Upper lobe of left lung (tissue), 6 donors: ENCODE data around the gene RPS6KB1. TPM values are rescaled to one million over a fixed set of nuclear protein-coding genes. Genes with fewer than 3 reads are reported as not detected.
"Not testable (repeated sequence)": the region's sequence is repeated elsewhere in the genome, so short reads cannot be mapped to it uniquely, and the experiment has no call there.

ENCODE experiments used
- ATAC-seq, 2 donors: fragments of 200-7000 bp; cut with Tn5 transposase; one replicate each; pipeline ENCODE4 v1.9.1; 2022; ENCODE audit warnings: mild to moderate bottlenecking in 2 of 2, moderate library complexity in 2 of 2; ENCODE audit not compliant: low FRiP score in 2 of 2
- DNase-seq, 2 donors: peaks; one replicate each; pipeline ENCODE4 v3.0.0-alpha.2; 2019 to 2020
- H3K27ac ChIP-seq, 4 donors: fragments of 200-600 bp; sonication (generic); one replicate each; pipeline ENCODE4 v1.5.1; 2016 to 2019
- H3K27me3 ChIP-seq, 4 donors: fragments of 200-600 bp; sonication (generic); one replicate each; pipeline ENCODE4 v1.5.1; 2017 to 2019
- H3K36me3 ChIP-seq, 4 donors: fragments of 200-600 bp; sonication (generic); one replicate each; pipeline ENCODE4 v1.5.1; 2016 to 2019
- H3K4me1 ChIP-seq, 4 donors: fragments of 200-600 bp; sonication (generic); one replicate each; pipeline ENCODE4 v1.5.1; 2018 to 2019
- H3K4me3 ChIP-seq, 4 donors: fragments of 200-600 bp; sonication (generic); one replicate each; pipeline ENCODE4 v1.5.1; 2017 to 2019; ENCODE audit warnings: mild to moderate bottlenecking in 2 of 4, moderate library complexity in 1 of 4
- H3K9me3 ChIP-seq, 4 donors: fragments of 200-600 bp; sonication (generic); one replicate each; pipeline ENCODE4 v1.5.1; 2018 to 2019
- EP300 ChIP-seq, 4 donors: sonication (generic); formaldehyde crosslinking; IDR thresholded peaks; one replicate each; pipeline ENCODE4 v1.5.1; 2017; ENCODE audit warnings: antibody characterized with exemption in 4 of 4, control low read depth in 2 of 4
- POLR2A ChIP-seq, 4 donors: fragments of 450-650 bp; IDR thresholded peaks; one replicate each; pipeline ENCODE4 v1.5.1; 2016 to 2017; ENCODE audit warnings: antibody characterized with exemption in 4 of 4, mild to moderate bottlenecking in 2 of 4
- POLR2AphosphoS5 ChIP-seq, 2 donors: sonication (generic); formaldehyde crosslinking; IDR thresholded peaks; one replicate each; pipeline ENCODE4 v1.5.1; 2017; ENCODE audit warnings: antibody characterized with exemption in 2 of 2
- WGBS, 2 donors: methylation state at CpG; one replicate each; pipeline ENCODE4 v1.1.5; 2017 to 2018; 5-methylcytosine and 5-hydroxymethylcytosine counted together
- total RNA-seq, 6 donors: library from RNA; depleted of rRNA in 4 of 6; stranded (reverse); fragments of >200 nt in 4 of 6; gene quantifications; one replicate each; pipeline versions ENCODE4 v1.1.0 to v1.2.1, GENCODE V29; 2016 to 2021
- TF ChIP-seq, protein P1 (sequence below), 6 experiments: fragments of 450-650 bp in 4 of 6; fragments of 200-600 bp in 2 of 6; sonication (generic) in 2 of 6; IDR thresholded peaks; one replicate each; pipeline ENCODE4 v1.5.1; 2016 to 2019; ENCODE audit warnings: antibody characterized with exemption in 6 of 6
- donor health status: DM: no; HTN: no; CAD: no; lungs with moderate emphysema.
- donor health status: DM: no; HTN: yes; CAD: no; lungs with severe emphysema.

The RPS6KB1 gene
- total RNA-seq, 6 donors from 2014 or later: 13.1 to 60.8 (median 30.3) TPM

DNA sequence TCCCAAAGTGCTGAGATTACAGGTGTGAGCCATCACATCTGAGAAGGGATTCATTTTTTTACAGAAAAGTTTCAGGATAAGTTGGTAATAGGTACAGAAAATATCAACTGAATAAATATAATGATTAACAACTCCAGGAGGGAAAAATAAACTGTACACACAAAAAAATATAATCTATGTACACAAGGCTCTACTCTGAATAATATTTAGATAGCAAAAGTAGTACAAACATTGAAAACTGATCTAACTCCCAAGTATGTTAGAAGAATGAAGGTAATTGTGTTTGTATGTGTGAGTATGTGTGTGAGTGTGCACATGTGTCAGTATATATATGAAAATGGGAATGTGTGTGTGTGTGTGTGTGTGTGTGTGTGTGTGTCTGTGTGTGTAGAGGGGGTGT is 20.6 kb upstream of the RPS6KB1 start:
- H3K4me3 ChIP-seq: no peak overlapping the region
- no peaks in the 10 kb centered on the region for H3K9me3 ChIP-seq
- H3K27me3 ChIP-seq: no peaks in the 10 kb centered on the region
- no peak overlapping the region for H3K27ac ChIP-seq
- H3K36me3 ChIP-seq: peaks cover 3 to 47% (median 18%) of the 10 kb centered on the region in 4 donors
- H3K4me1 ChIP-seq: peaks cover 0 to 5% (median 0%) of the 10 kb centered on the region in 4 donors
- no peak for TF ChIP-seq POLR2AphosphoS5 (IDR thresholded peaks at IDR 0.05)
- TF ChIP-seq EP300 (IDR thresholded peaks at IDR 0.05): no peak
- TF ChIP-seq POLR2A (IDR thresholded peaks at IDR 0.05): no peak
- TF ChIP-seq, protein P1, sequence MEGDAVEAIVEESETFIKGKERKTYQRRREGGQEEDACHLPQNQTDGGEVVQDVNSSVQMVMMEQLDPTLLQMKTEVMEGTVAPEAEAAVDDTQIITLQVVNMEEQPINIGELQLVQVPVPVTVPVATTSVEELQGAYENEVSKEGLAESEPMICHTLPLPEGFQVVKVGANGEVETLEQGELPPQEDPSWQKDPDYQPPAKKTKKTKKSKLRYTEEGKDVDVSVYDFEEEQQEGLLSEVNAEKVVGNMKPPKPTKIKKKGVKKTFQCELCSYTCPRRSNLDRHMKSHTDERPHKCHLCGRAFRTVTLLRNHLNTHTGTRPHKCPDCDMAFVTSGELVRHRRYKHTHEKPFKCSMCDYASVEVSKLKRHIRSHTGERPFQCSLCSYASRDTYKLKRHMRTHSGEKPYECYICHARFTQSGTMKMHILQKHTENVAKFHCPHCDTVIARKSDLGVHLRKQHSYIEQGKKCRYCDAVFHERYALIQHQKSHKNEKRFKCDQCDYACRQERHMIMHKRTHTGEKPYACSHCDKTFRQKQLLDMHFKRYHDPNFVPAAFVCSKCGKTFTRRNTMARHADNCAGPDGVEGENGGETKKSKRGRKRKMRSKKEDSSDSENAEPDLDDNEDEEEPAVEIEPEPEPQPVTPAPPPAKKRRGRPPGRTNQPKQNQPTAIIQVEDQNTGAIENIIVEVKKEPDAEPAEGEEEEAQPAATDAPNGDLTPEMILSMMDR (IDR thresholded peaks at IDR 0.05): no peak
- no peak for ATAC-seq
- no peak for DNase-seq

DNA sequence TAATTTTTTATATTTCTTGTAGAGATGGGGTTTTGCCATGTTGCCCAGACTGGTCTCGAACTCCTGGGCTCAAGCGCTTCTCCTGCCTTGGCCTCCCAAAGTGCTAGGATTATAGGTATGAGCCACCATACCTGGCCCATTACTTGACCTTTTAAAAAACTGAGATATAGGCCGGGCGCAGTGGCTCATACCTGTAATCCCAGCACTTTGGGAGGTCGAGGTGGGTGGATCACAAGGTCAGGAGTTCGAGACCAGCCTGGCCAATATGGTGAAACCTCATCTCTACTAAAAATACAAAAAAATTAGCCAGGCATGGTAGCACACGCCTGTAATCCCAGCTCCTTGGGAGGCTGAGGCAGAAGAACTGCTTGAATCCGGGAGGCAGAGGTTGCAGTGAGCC is 19.5 kb upstream of the RPS6KB1 start:
- H3K4me3 ChIP-seq, H3K9me3 ChIP-seq, DNase-seq, H3K27me3 ChIP-seq, ATAC-seq, H3K4me1 ChIP-seq, H3K27ac ChIP-seq: not testable (repeated sequence)
- peaks cover 6 to 57% (median 24%) of the 10 kb centered on the region in 4 donors for H3K36me3 ChIP-seq
- 95 to 96% methylated on average over 8 of the region's 8 CpGs for WGBS, 2 donors

DNA sequence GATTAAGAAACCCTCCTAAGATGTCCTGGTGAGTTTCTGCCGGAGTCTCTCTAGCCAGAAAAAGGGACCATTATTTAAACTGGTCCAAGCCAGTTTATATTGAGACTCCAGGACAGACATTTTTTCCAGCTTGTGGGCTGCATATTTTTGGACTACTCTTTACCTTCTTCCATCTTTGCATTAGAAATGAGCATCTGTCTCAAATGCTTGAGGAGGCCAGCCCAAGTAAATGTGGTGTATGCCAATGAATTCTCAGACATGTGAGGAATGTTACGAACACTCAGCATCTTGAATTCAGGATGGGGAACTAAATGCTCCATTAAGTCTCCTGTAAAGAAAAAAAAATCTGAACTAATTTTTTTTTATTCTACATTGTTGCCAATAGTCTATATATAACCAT is 18.5 kb upstream of the RPS6KB1 start:
- H3K36me3 ChIP-seq: peaks cover 6 to 65% (median 24%) of the 10 kb centered on the region in 4 donors
- H3K27me3 ChIP-seq: no peaks in the 10 kb centered on the region
- DNase-seq (no peak), ATAC-seq (no peak)
- H3K27ac ChIP-seq: no peak overlapping the region
- peaks cover 0 to 2% (median 0%) of the 10 kb centered on the region in 4 donors for H3K4me1 ChIP-seq
- TF ChIP-seq, protein P1 (IDR thresholded peaks at IDR 0.05): no peak
- TF ChIP-seq EP300 (IDR thresholded peaks at IDR 0.05): no peak
- TF ChIP-seq POLR2A (IDR thresholded peaks at IDR 0.05): no peak
- TF ChIP-seq POLR2AphosphoS5 (IDR thresholded peaks at IDR 0.05): no peak
- no peaks in the 10 kb centered on the region for H3K9me3 ChIP-seq
- no peak overlapping the region for H3K4me3 ChIP-seq
- 85 to 92% methylated on average over 2 of the region's 2 CpGs for WGBS, 2 donors

DNA sequence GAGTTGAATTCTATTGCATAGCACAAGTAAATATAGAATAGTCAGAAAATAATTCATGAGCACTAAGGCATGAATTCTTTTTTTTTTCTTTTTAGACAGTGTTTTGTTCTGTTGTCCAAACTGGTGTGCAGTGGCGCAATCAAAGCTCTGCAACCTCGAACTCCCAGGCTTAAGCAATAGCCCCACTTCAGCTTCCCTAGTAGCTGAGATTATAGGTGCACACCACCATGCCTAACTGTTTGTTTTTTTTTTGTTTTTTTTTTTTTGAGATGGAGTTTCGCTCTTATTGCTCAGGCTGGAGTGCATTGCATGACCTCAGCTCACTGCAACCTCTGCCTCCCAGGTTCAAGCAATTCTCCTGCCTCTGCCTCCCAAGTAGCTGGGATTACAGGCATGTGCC is 16.8 kb upstream of the RPS6KB1 start:
- Histone ChIP-seq H3K27me3 (no peaks in the 10 kb centered on the region), H3K36me3 (peaks cover 10 to 79% (median 27%) of the 10 kb centered on the region in 4 donors), H3K4me1 (no peaks in the 10 kb centered on the region), H3K9me3 (no peaks in the 10 kb centered on the region), H3K27ac (no peak overlapping the region), H3K4me3 (no peak overlapping the region)
- TF ChIP-seq EP300 (IDR thresholded peaks at IDR 0.05) (no peak), POLR2AphosphoS5 (IDR thresholded peaks at IDR 0.05) (no peak), POLR2A (IDR thresholded peaks at IDR 0.05) (no peak)
- TF ChIP-seq, protein P1 (IDR thresholded peaks at IDR 0.05): no peak
- DNase-seq: peak in 1 of 2 donors; percentile 32
- 71 to 86% methylated on average over 3 of the region's 3 CpGs for WGBS, 2 donors
- ATAC-seq: no peak

DNA sequence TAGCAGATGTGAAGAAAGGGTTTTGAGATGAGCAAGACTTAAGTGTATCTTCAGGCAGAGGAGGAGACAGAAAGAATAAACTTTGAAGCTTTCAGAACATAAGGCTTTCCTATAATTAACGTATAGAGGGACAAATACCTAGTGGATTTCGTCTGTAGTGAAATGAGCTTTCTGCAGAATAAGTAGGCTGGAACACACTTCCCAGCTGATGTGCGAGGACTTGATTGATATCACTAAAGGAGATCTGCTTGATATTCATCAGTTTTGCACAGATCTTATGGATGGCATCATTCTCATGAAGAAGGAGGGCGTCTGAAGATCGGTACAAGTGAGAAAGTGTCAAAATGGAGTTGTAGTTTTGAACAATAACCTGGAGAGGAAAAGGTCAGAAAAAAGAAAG is 15.0 kb upstream of the RPS6KB1 start:
- H3K4me1 ChIP-seq: no peaks in the 10 kb centered on the region
- WGBS, 2 donors: 94% methylated on average over 5 of the region's 5 CpGs
- H3K27ac ChIP-seq: no peak overlapping the region
- DNase-seq: no peak
- H3K36me3 ChIP-seq: peaks cover 10 to 81% (median 31%) of the 10 kb centered on the region in 4 donors
- no peak for ATAC-seq
- H3K9me3 ChIP-seq: no peaks in the 10 kb centered on the region
- no peak overlapping the region for H3K4me3 ChIP-seq
- TF ChIP-seq POLR2AphosphoS5 (IDR thresholded peaks at IDR 0.05): no peak
- TF ChIP-seq EP300 (IDR thresholded peaks at IDR 0.05): no peak
- no peak for TF ChIP-seq POLR2A (IDR thresholded peaks at IDR 0.05)
- TF ChIP-seq, protein P1 (IDR thresholded peaks at IDR 0.05): no peak
- H3K27me3 ChIP-seq: no peaks in the 10 kb centered on the region
